ENCODE data around the gene TDP1.

- TF ChIP-seq POLR2A (IDR thresholded peaks at IDR 0.05) = no peak
- TF ChIP-seq CTCF (IDR thresholded peaks at IDR 0.05) = no peak
Measured at GRCh38 chr14:89908712-89909450, 46.8 kb upstream of the TDP1 start.

Data from prostate gland (tissue), 2 donors.